GM19025 (cell line): ENCODE data around the gene SLC35D1.
A peak's percentile ranks its signal among the peaks of the same experiment; 100 is the strongest.
"Not testable (repeated sequence)": the region's sequence is repeated elsewhere in the genome, so short reads cannot be mapped to it uniquely, and the experiment has no call there.

Experiments used
- ATAC-seq: cut with Tn5 transposase; IDR thresholded peaks from one replicate; pipeline ENCODE4 v1.9.1; 2021; ENCODE audit warnings: mild to moderate bottlenecking, low read depth, moderate library complexity; ENCODE audit not compliant: unreplicated experiment

Gene SLC35D1

DNA sequence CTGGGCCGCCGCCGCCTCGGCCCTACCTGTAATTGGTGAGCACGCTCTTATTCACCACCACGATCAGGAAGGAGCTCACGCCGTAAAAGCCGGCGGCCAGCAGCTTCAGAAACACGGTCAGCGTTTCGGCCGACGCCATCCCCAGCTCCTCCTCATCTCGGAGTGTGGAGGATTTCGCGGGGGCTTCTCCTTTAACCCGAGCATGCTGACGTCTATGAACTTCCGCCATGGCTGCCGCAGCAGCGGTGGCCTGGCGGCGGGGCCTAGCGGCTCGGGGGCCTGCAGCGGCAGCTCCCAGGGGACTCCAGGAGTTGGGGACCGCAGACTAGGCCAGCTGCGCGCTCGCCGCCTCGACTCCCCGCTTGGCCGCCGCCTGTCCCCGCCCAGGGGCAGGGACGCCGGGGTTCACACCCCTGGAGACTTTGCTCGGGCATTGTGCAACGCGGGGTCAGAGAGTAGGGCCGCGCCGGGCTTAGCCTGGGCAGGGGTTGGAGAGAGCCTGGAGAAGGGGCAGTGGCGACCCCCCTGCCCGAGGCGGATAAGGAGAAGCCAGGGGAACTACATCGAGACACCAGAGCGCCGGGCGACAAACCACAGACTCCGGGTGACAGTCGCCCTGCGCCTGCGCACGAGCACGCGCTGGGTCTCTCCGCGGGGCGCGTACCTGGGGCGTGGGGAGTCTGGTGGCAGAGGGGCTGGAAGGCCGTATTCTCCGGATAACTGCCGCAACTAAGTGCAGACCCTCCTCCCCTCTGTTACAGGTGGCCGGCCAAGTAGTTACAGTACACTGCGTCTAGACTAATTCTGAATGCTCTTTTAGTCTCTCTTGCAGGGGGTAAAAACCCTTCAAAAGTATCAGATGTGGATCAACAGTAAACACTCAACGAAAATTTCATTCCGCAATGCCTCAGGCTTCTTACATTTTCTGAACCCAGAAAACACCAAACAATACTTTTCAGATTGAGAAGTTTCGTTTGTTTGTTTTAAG lies at the start of gene SLC35D1:
Gene SLC35D1 (minus strand): TSS at position 364 of the 988 bp plus-strand sequence. CDS start 135 bp downstream, at position 229.
- ATAC-seq, result peak; percentile 75

GRCh38 chr1:67103548-67103947 lies 49.6 kb upstream of the SLC35D1 start:
- ATAC-seq, result no peak

DNA sequence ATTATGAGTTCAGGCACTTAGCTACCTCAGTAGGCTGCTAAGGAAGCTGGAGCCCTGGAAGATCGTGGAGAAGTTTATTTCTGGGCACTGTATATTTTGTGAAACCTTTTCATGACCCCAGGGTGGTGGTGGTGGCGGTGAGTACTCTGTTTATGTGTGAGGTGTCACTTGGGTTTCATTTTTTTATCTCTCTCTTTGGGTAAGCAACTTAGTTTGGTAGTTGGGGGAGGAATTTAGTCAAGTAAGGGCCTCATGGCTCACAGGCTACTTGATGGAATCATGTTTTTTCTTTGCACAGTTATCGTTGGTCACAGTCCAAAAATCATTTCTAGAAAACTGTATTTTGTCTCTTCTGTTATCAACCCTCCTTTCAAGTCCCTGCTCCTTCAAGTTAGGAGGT lies 46.9 kb upstream of the SLC35D1 start:
- no peak for ATAC-seq

- no peak for ATAC-seq
These were observed 43.4 kb upstream of the SLC35D1 start for GRCh38 chr1:67097305-67097704.

DNA sequence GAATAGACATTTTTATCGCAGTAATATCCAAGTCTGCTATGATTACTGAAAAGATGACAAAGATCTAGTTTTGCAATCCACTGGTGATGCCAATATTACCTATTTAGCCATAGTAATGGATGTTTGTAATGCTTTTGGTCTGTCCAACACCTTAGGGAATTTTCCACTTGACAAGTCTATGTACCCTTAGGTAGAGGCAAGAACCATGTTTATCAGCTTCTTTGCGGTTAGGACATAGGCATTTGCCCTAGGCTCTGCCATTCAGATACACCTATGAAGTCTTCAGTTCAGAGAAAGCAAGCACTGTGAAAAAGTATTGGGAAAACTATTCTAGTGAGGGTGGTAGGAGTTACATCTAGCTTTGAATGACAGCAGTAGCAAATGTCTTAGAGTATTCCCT lies 40.2 kb upstream of the SLC35D1 start:
- ATAC-seq, result no peak

GRCh38 chr1:67089685-67090208 lies 35.8 kb upstream of the SLC35D1 start:
- no peak for ATAC-seq

GRCh38 chr1:67088440-67088839 lies 34.5 kb upstream of the SLC35D1 start:
- ATAC-seq, result no peak

DNA sequence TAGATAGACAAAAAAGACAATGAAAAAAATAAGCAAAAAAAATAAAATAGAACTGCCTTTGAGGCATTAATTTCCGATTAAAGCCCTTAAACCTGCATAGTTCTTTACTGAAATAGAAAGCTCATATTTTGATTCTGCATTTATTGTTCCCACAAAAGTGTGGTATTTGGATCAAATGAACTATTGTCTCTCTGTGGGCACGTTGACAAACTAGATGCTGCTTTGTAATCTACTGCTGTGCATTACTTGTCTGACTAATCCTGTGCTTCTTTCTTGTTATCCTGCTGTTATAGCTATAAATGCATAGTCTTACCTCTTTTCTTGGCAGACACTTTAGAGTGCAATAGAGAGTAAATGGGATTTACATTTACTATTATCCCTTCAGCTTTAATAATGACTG lies 31.4 kb upstream of the SLC35D1 start:
- ATAC-seq, result no peak

GRCh38 chr1:67084765-67085318 lies 30.9 kb upstream of the SLC35D1 start:
- ATAC-seq, result no peak

GRCh38 chr1:67078291-67078690 lies 24.3 kb upstream of the SLC35D1 start:
- no peak for ATAC-seq

GRCh38 chr1:67077593-67077992 lies 23.6 kb upstream of the SLC35D1 start:
- no peak for ATAC-seq

DNA sequence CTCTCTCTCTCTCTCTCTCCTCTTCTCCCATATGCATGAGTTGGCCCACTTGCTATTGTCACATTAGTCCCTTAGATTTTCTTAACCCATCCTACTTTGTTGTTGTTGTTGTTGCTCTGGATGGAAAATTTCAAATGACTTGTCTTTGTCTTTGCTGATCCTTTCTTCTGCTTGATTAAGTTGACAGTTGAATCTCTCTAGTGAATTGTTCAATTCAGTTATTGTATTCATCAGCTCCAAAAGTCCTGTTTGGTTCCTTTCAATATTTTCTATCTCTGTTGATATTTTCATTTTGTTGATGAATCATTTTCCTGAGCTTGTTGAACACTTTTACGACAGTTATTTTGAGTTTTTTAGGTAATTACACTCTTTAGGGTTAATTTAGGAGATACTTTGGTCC lies 18.8 kb upstream of the SLC35D1 start:
- no peak for ATAC-seq

DNA sequence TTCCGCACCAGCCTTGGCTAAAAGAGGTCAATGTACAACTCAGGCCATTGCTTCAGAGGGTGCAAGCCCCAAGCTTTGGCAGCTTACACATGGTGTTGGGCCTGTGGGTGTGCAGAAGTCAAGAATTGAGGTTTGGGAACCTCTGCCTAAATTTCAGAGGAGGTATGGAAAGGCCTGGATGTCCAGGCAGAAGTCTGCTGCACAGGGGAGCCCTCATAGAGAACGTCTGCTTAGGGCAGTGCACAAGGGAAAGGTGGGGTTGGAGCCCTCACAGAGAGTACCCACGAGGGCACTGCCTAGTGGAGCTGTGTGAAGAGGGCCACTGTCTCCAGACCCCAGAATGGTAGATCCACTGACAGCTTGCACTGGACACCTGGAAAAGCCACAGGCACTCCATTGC lies 13.7 kb upstream of the SLC35D1 start:
- ATAC-seq, result not testable (repeated sequence)

- no peak for ATAC-seq
These were observed 8.5 kb upstream of the SLC35D1 start for GRCh38 chr1:67062412-67062811.

- no peak for ATAC-seq
These were observed 7.3 kb upstream of the SLC35D1 start for GRCh38 chr1:67061266-67061665.

- ATAC-seq, result no peak
These were observed 6.9 kb upstream of the SLC35D1 start for GRCh38 chr1:67060811-67061218.

GRCh38 chr1:67059346-67059745 lies 5.4 kb upstream of the SLC35D1 start:
- ATAC-seq, result no peak

DNA sequence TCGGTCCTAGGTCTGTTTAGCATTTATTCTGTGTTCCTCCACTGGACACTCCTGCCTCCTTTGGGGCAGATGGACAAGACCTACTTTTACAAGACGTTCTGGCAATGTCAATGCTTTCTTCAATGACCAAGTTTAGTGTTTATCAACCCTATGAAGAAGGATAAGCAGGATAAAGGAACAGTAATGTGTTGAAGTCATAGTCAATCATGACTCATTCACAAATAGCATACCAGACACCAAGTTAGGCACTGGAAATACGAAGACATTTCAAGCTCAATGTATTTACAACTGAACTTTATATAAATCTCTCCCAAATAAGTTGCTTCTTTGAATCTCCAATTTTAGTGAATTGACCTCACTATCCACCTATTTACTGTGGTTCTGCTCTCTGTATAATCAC lies 4.8 kb upstream of the SLC35D1 start:
- ATAC-seq, result no peak

GRCh38 chr1:67058242-67058641 lies 4.3 kb upstream of the SLC35D1 start:
- ATAC-seq, result no peak

- peak; percentile 37 for ATAC-seq
These were observed 488 bp downstream of the SLC35D1 start for GRCh38 chr1:67053535-67053784.

- ATAC-seq, result peak; percentile 0
These were observed 1.0 kb downstream of the SLC35D1 start for GRCh38 chr1:67052741-67053534.
